HepG2 (cell line): ENCODE data around the gene KLF15. TPM values are rescaled to one million over a fixed set of nuclear protein-coding genes. Genes with fewer than 3 reads are reported as not detected.

Source experiments
- ATF7-NPFF ChIP-seq: sonication (generic); formaldehyde crosslinking; IDR thresholded peaks from 2 replicates; pipeline ENCODE4 v1.8.1; 2023; ENCODE audit warnings: mild to moderate bottlenecking, low read depth, missing genetic modification reagents, moderate library complexity
- CAMTA2 ChIP-seq: sonication (generic); formaldehyde crosslinking; IDR thresholded peaks from 2 replicates; pipeline ENCODE4 v1.4.0; 2020; ENCODE audit warnings: mild to moderate bottlenecking, missing genetic modification reagents, borderline replicate concordance
- CBX1 ChIP-seq: IDR thresholded peaks from one replicate; pipeline ENCODE4 v1.6.1; 2016; ENCODE audit warnings: antibody characterized with exemption, low read depth
- CTCF ChIP-seq: sonication (generic); formaldehyde crosslinking; IDR thresholded peaks from 2 replicates; pipeline ENCODE4 v1.5.0; 2020; ENCODE audit warnings: mild to moderate bottlenecking, missing genetic modification reagents, moderate library complexity
- HOXD1 ChIP-seq: sonication (generic); formaldehyde crosslinking; IDR thresholded peaks from 2 replicates; pipeline ENCODE4 v1.5.0; 2020; ENCODE audit warnings: missing genetic modification reagents
- KAT7 ChIP-seq: IDR thresholded peaks from 2 replicates; pipeline ENCODE4 v1.6.1; 2018; ENCODE audit warnings: borderline replicate concordance, missing compliant biosample characterization
- MAF1 ChIP-seq: sonication (generic); formaldehyde crosslinking; IDR thresholded peaks from 2 replicates; pipeline ENCODE4 v1.5.0; 2020; ENCODE audit warnings: missing genetic modification reagents, borderline replicate concordance
- MIER3 ChIP-seq: IDR thresholded peaks from 2 replicates; pipeline ENCODE4 v1.6.1; 2016; ENCODE audit warnings: missing compliant biosample characterization, borderline replicate concordance
- NFAT5 ChIP-seq: sonication (generic); formaldehyde crosslinking; IDR thresholded peaks from 2 replicates; pipeline ENCODE4 v1.4.0; 2020; ENCODE audit warnings: missing genetic modification reagents
- NONO ChIP-seq, 2 experiments: fragments of 450-650 bp in 1 of 2; sonication (generic) in 1 of 2; formaldehyde crosslinking in 1 of 2; IDR thresholded peaks in 1 of 2; conservative IDR thresholded peaks in 1 of 2; 2 replicates each; pipeline versions ENCODE4 v1.6.1 to v1.8.0; 2017 to 2022; ENCODE audit warnings: mild to moderate bottlenecking in 1 of 2, missing genetic modification reagents in 1 of 2, moderate library complexity in 1 of 2
- PAX8 ChIP-seq: sonication (generic); formaldehyde crosslinking; IDR thresholded peaks from 2 replicates; pipeline ENCODE4 v1.8.0; 2022; ENCODE audit warnings: mild to moderate bottlenecking, missing genetic modification reagents, borderline replicate concordance
- SPEN ChIP-seq: sonication (generic); formaldehyde crosslinking; IDR thresholded peaks from 2 replicates; pipeline ENCODE4 v1.5.1; 2020; ENCODE audit warnings: low read depth, mild to moderate bottlenecking, missing genetic modification reagents
- YEATS2 ChIP-seq: sonication (generic); formaldehyde crosslinking; IDR thresholded peaks from 2 replicates; pipeline ENCODE4 v1.4.0; 2020; ENCODE audit warnings: missing genetic modification reagents, borderline replicate concordance
- ZNF3 ChIP-seq: IDR thresholded peaks from 2 replicates; pipeline ENCODE4 v1.7.0; 2017; ENCODE audit warnings: inconsistent platforms
- ZNF468 ChIP-seq: sonication (generic); formaldehyde crosslinking; IDR thresholded peaks from 2 replicates; pipeline ENCODE4 v1.8.0; 2022; ENCODE audit warnings: mild to moderate bottlenecking, moderate library complexity, missing genetic modification reagents
- ZNF503 ChIP-seq: sonication (generic); formaldehyde crosslinking; IDR thresholded peaks from 2 replicates; pipeline ENCODE4 v1.4.0; 2020; ENCODE audit warnings: missing genetic modification reagents
- ZSCAN30 ChIP-seq: sonication (generic); formaldehyde crosslinking; IDR thresholded peaks from 2 replicates; pipeline ENCODE4 v1.5.0; 2020; ENCODE audit warnings: mild to moderate bottlenecking, missing genetic modification reagents
- ZSCAN31 ChIP-seq: sonication (generic); formaldehyde crosslinking; IDR thresholded peaks from 2 replicates; pipeline ENCODE4 v1.5.0; 2020; ENCODE audit warnings: low read depth, mild to moderate bottlenecking, missing genetic modification reagents
- polyA plus RNA-seq, 8 experiments: library from polyadenylated mRNA; depleted of rRNA in 3 of 8; stranded (reverse) in 7 of 8; unstranded in 1 of 8; fragments of >200 nt; fragmentation: Illumina TruSeq in 4 of 8; extraction: Trizol in 4 of 8; gene quantifications; 2 replicates each; pipeline versions ENCODE4 v1.2.1 to v1.2.3, GENCODE V29; 2011 to 2016; ENCODE audit warnings: low read depth in 4 of 8, missing spikeins in 1 of 8, mixed read lengths in 1 of 8; ENCODE audit not compliant: insufficient read depth in 1 of 8
- total RNA-seq, 5 experiments: library from RNA; depleted of rRNA; stranded (reverse); fragments of >200 nt; fragmentation: Illumina TruSeq; extraction: Trizol; gene quantifications; 2 replicates each; pipeline ENCODE4 v1.2.3, GENCODE V29; 2016; ENCODE audit warnings: low read depth in 1 of 5
- TF ChIP-seq, protein P1 (sequence below): sonication (generic); formaldehyde crosslinking; IDR thresholded peaks from 2 replicates; pipeline ENCODE4 v1.5.0; 2020; ENCODE audit warnings: missing genetic modification reagents

Gene KLF15
- total and polyA plus RNA-seq, 2 of the 13 experiments (the other 11 are each of a cell fraction or from before 2014, with no cell fraction given), result 7.1 to 7.8 TPM

DNA sequence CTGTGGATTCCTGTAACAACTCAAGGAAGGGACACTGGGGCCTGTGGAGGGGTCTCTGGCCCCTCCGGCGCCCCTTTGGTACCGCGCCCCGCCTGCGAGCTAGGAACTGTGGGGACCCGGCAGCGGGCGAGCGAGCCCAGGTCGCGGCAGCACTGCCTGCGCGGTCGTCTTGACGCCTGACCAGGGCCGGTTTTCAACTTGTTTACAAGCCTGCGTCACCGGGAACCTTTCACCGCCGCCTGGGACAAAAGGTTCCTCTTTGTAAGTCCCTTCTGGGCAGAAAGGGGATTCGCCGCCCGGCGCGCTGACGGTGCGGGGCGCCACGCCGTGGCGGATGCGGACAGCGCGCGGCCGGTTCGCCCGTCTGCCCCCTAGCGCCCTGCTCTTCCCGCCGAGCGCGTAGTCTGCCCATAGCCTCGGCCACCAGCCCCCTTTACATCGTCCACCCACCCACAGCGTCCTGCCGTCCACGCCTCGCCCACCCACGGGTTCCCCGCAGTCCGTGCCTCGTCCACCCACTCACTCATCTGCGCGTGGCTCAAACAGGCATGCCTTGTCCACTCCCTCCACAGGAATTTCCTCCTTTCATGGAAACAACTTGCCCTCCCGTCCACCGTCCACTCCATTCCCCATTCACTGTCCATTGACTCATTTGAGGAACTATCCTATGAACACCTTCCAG, 32.0 kb upstream of the KLF15 start (continued):
- TF ChIP-seq NFAT5 (CRISPR knock-in tag) (0 out of 2 replicates have a peak, but pooled peaks have one; percentile 29), ZSCAN30 (0 out of 2 replicates have a peak, but pooled peaks have one; percentile 63), ZNF468 (CRISPR knock-in tag) (no peak), ZSCAN31 (CRISPR knock-in tag) (peak; percentile 77; the same call in 1 of the 2 replicates), CTCF (CRISPR knock-in tag) (peak; percentile 97), CBX1 (no peak), PAX8 (CRISPR knock-in tag) (peak; percentile 73; the same call in 1 of the 2 replicates), ZNF503 (CRISPR knock-in tag) (0 out of 2 replicates have a peak, but pooled peaks have one; percentile 19), MIER3 (CRISPR knock-in tag) (peak; percentile 22; the same call in 1 of the 2 replicates), NONO (IDR thresholded peaks at IDR 0.05) (no peak), NONO (CRISPR knock-in tag; conservative IDR thresholded peaks at IDR 0.05) (peak; percentile 90), SPEN (CRISPR knock-in tag) (peak; percentile 66; the same call in 1 of the 2 replicates), ZNF3 (no peak), KAT7 (peak; percentile 91; the same call in 1 of the 2 replicates), HOXD1 (0 out of 2 replicates have a peak, but pooled peaks have one; percentile 59), CAMTA2 (CRISPR knock-in tag) (peak; percentile 84; the same call in 1 of the 2 replicates), ATF7-NPFF (CRISPR knock-in tag) (peak; percentile 86; the same call in 1 of the 2 replicates), MAF1 (CRISPR knock-in tag) (no peak; the same call in 1 of the 2 replicates), YEATS2 (CRISPR knock-in tag) (no peak)
- TF ChIP-seq, protein P1, sequence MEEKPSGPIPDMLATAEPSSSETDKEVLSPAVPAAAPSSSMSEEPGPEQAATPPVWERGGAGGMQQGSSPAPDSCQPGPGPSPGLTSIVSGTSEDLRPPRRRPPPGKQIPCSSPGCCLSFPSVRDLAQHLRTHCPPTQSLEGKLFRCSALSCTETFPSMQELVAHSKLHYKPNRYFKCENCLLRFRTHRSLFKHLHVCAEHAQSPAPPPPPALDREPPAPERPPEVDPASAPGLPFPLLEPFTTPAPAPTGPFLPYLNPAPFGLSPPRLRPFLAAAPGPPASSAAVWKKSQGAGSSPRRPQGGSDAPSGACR (CRISPR knock-in tag), result no peak
